Panc1 (cell line): ENCODE measurements around the gene NDOR1.

Source experiments
- CTCF ChIP-seq: fragments of 450-650 bp; IDR thresholded peaks from 2 replicates; pipeline ENCODE4 v1.5.1; 2017; ENCODE audit warnings: mild to moderate bottlenecking
- POLR2AphosphoS5 ChIP-seq: IDR thresholded peaks from 2 replicates; pipeline ENCODE4 v1.6.1; 2012; ENCODE audit warnings: mild to moderate bottlenecking, low read depth, low read length, moderate library complexity
- TCF7L2 ChIP-seq: IDR thresholded peaks from 2 replicates; pipeline ENCODE4 v1.6.1; 2011; ENCODE audit warnings: mild to moderate bottlenecking, low read depth, low read length, inconsistent platforms

- TF ChIP-seq CTCF (no peak), TCF7L2 (no peak), POLR2AphosphoS5 (no peak)
These were observed 38.2 kb upstream of the NDOR1 start for GRCh38 chr9:137167277-137167746.
